HL-60 (cell line): ENCODE measurements around the gene ASCC3.

Experiments
- CTCF ChIP-seq: IDR thresholded peaks from one replicate; pipeline ENCODE4 v1.5.1; 2011; ENCODE audit warnings: low read length, control low read depth, inconsistent platforms; ENCODE audit not compliant: insufficient read depth
- POLR2AphosphoS5 ChIP-seq: IDR thresholded peaks from 2 replicates; pipeline ENCODE4 v1.6.1; 2012; ENCODE audit warnings: low read depth
- TF ChIP-seq, protein P1 (sequence below): IDR thresholded peaks from 2 replicates; pipeline ENCODE4 v1.6.1; 2012; ENCODE audit warnings: low read depth; ENCODE audit not compliant: insufficient replicate concordance

GRCh38 chr6:100593522-100593921, 287.6 kb downstream of the ASCC3 start:
- TF ChIP-seq CTCF (no peak), POLR2AphosphoS5 (no peak)
- TF ChIP-seq, protein P1, sequence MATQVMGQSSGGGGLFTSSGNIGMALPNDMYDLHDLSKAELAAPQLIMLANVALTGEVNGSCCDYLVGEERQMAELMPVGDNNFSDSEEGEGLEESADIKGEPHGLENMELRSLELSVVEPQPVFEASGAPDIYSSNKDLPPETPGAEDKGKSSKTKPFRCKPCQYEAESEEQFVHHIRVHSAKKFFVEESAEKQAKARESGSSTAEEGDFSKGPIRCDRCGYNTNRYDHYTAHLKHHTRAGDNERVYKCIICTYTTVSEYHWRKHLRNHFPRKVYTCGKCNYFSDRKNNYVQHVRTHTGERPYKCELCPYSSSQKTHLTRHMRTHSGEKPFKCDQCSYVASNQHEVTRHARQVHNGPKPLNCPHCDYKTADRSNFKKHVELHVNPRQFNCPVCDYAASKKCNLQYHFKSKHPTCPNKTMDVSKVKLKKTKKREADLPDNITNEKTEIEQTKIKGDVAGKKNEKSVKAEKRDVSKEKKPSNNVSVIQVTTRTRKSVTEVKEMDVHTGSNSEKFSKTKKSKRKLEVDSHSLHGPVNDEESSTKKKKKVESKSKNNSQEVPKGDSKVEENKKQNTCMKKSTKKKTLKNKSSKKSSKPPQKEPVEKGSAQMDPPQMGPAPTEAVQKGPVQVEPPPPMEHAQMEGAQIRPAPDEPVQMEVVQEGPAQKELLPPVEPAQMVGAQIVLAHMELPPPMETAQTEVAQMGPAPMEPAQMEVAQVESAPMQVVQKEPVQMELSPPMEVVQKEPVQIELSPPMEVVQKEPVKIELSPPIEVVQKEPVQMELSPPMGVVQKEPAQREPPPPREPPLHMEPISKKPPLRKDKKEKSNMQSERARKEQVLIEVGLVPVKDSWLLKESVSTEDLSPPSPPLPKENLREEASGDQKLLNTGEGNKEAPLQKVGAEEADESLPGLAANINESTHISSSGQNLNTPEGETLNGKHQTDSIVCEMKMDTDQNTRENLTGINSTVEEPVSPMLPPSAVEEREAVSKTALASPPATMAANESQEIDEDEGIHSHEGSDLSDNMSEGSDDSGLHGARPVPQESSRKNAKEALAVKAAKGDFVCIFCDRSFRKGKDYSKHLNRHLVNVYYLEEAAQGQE = no peak
